Hindlimb muscle (tissue), 1 donor: ENCODE data around the gene CAPZA1. TPM values are rescaled to one million over a fixed set of nuclear protein-coding genes. Genes with fewer than 3 reads are reported as not detected.
"Not testable (repeated sequence)": the region's sequence is repeated elsewhere in the genome, so short reads cannot be mapped to it uniquely, and the experiment has no call there.

Experiments
- DNase-seq: peaks from one replicate; pipeline ENCODE4 v3.0.0-alpha.2; 2013
- polyA plus RNA-seq: library from polyadenylated mRNA; unstranded; fragments of 120-200 nt; gene quantifications from one replicate; pipeline ENCODE4 v1.2.1, GENCODE V29; 2013; ENCODE audit not compliant: insufficient read length

Gene CAPZA1
- polyA plus RNA-seq, 1 donor, result 67.6 TPM

DNA sequence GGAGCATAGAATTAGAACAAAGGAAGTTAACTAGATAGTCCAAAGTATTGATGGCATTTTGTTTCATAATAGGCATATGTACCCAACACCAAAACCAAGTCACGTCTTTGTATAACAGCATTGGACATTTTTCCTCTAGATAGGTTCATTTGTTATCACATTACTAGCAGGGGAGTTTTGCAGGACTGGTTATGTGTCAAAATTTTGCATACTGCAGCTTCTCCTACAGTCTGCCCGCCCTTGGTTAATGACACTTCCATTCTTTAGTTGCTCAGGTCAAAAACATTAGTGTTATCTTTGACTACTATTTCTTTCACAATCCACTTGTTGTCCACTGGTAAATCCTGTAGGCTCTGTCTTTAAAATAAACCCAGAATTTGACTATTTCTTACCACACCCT is 8.9 kb downstream of the CAPZA1 start:
- no peak for DNase-seq

DNA sequence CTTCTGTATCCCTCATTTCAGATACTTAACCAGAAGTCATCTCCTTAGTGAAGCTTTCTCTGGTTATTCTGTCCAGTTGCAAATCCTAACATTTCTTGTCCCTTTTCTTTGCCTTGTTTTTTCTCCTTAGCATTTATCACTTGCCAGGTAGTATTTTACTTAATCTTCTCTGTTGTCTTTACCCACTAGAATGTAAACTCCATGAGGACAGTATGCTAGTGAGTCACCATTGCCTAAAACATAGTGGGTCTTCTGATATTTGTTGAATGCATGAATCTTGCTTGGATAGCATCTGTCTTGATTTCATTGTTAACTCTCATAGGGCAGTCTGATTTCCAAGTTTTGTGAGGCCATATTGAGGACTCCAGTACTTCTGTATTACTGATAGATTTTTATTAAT is 9.6 kb downstream of the CAPZA1 start:
- DNase-seq, result no peak

DNA sequence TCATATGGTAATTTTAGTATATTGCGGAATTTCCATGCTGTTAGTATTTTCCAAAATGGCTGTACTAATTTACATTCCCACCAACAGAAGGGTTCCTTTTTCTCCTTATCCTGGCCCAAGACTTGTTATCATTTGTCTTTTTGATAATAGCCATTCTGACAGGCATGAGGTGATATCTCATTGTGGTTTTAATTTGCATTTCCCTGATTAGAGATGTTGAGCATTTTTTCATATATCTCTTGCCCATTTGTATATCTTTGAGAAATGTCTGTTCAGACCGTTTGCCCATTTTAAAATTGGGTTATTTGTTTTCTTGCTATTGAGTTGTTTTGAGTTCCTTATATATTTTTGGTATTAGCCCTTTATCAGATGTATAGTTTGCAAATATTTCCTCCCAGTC is 14.0 kb downstream of the CAPZA1 start:
- no peak for DNase-seq

DNA sequence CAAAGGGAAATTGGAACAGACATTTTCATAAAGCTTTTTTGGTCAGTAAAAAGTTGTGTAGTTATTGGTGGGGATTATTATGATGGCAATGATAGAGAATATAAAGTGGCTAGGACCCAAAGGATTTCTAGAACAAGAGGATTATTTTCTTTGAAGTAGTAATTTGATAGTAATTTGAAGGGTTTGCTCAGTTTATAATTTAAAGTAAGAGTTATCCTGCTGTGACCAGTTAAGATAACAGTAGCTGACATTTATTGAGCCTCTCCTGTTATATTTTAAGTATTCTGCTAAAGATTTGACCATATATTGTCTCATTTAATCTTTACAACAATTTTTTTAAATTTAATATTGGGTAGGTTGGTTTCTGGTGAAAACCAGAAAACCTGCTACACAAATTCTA is 14.7 kb downstream of the CAPZA1 start:
- no peak for DNase-seq

DNA sequence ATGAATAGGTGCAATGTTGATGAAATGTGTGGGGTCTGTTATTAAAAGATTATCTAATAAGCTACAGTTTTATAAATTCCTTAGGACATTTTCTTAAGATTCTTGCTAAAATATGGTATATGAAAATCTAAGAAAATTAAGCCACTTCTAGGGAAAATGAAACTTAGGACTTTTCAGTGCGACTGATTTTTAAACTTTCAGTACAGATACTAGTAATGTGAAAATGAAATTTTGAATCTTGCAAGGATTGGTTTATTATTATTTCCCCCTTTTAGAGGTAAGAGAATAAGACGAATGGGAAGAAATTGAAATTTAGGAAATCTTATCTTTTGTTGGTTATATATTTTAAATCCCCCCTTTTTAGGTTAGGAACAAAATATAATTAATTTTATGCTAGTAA is 16.4 kb downstream of the CAPZA1 start:
- no peak for DNase-seq

DNA sequence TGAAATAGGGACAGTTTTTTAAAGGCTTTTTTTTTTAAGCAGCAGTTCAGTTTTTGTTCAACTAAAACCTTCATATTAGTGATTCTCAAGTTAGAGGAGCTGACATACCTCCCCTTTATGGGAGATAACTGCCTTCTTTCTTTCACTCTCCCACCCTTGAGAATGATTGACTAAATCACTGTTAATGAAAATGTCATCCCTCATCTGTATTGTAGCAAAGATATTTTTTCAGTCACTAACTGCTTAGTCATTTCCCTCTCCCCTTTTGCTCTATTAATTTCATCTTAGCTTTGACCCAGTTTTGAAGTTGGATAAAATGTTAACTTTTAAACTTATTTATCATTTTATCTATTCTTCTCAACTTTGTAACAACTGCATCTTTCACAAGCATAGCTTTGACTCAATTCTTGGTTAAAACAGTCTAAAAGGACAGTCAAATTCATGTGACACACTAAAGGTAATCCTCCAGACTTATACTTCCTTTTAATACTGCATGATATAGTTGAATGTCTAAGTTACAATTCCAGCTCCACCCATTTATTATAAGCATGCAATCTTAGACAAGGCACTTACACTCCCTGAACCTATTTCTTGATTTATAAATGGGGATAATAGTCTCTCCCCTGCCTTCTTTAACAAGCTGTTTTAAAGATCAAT is 17.1 kb downstream of the CAPZA1 start:
- DNase-seq, result no peak

DNA sequence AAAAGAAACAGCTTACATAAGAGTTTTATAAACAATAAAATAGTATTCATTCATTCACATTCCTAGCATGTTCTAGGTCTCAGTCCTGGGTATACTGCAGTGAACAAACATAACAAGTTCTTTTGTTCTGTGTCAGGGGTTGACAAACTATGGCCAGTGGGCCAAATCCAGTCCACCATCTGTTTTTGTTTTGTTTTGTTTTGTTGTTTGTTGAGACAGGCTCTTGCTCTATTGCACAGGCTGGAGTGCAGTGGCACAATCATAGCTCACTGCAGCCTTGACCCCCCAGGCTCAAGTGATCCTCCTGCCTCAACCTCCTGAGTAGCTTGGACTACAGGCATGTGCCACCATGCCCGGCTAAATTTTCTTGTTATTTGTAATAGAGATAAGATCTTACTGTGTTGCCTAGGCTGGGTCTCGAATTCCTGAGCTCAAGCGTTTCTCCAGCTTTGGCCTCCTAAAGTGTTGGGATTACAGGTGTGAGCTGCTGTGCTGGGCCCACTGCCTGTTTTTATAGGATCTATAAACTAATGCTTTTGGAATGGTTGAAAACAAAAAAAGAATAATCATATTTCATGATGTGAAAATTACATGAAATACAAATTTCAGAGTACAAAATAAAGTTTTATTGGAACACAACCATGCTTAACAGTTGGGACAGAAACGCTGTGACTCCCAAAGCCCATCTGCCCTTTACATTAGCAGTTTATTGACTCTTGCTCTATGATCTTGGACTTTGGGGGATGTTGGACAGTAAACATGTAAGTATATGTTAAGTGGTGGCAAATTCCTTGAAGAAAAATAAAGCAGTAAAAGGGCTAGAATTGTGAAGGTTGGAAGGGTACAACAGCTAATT is 17.9 kb downstream of the CAPZA1 start:
- DNase-seq, result no peak

DNA sequence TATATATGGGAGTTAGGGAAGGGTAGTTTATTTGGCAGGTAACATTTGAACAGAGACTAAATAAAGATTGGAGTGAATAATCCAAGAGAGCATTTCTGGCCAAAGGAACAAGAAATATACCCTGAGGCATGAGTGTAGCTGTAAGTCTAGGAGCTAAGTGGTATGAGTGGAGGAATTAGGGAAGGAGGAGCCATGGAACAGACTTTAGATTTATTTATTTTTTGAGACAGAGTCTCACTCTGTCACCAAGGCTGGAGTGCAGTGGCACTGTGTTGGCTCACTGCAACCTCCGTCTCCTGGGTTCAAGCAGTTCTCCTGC is 18.4 kb downstream of the CAPZA1 start:
- no peak for DNase-seq

DNA sequence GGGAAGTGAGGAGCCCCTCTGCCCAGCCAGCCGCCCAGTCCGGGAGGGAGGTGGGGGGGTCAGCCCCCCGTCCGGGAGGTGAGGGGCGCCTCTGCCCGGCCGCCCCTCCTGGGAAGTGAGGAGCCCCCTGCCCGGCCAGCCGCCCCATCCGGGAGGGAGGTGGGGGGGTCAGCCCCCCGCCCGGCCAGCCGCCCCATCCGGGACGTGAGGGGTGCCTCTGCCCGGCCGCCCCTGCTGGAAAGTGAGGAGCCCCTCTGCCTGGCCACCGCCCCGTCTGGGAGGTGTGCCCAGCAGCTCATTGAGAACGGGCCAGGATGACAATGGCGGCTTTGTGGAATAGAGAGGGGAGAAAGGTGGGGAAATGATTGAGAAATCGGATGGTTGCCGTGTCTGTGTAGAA is 20.8 kb downstream of the CAPZA1 start:
- DNase-seq, result not testable (repeated sequence)

DNA sequence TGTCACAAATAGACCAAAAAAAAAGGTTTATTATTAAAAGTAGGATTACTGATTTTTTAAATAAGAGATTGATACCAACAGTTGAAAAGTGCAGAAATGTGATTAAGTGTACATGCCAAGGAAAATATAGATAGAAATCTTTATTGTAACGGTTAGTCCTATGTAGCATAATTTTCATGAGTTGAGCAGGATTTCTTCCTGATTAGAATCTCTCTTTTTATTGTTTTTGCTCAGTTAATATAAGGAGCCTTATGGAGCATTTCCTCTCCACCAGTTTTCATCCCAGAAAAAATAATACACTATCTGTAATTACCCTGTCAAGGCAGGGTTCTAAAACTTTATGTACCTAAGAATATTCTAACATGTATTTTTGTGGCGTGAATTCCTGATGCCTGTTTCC is 23.4 kb downstream of the CAPZA1 start:
- DNase-seq, result no peak

DNA sequence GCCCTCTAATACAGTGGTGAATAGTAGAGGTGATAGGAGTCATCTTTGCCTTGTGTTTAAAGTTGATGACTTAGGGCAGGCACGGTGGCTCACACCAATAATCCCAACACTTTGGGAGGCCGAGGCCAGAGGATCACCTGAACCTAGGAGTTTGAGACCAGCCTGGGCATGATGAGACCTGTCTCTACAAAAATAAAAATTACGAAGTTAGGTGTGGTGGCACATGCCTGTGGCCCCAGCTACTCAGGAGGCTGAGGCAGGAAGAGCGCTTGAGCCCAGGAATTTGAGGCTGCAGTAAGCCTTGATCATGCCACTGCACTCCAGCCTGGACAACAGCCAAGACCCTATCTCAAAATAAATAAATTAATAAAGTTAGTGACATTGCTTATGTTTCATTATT is 26.6 kb downstream of the CAPZA1 start:
- no peak for DNase-seq

DNA sequence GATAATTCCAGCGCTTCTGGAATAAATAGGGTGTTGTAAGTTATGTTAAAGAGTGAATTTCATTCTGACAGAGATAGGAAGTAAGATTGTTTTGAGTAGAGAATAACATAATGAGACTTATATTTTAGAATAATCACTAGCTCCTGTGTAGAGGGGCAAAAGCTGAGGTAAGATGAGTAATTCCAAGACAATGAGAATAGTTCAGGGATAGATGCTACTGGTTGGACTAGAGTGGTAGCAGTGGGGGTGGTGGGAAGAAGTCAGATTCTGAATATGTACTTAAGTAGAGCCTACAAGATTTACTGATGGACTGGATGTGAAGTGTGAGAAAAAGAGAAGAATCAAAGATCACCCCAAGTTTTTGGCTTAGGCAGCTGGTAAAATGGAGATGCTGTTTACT is 31.6 kb downstream of the CAPZA1 start:
- no peak for DNase-seq

DNA sequence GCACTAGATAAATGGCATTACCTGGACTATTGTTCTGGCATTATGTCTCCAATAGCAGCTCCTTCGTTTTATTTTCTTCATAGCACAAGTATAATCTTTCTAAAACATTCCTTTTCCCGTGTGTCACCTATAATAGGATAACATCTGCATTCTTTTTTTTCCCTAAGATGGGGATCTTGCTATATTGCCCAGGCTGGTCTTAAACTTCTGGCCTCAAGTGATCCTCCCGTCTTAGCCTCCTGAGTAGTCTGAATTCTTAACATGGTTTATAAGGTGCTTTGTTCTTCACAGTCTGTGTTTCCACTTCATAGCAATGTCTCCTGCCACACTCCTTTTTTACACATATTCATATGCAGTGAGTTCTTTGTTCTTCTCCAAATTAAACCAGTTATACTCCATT is 46.2 kb downstream of the CAPZA1 start:
- no peak for DNase-seq

DNA sequence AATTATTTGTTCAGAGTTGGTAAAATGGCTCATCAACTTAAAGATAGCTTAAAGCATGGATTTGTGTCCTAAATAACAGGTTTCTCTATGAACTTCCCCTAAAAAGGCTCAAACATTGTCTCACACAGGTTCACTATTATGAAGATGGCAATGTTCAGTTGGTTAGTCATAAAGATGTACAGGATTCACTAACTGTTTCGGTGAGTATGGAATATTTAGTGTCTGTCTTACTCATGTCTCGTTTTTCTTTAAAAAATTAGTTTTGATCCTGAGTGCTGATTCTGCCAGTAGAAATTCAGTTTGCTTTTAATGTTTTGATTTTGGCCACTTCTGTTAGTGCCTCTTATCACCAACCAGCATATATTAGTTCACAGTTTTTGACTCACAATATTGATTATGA is 47.3 kb downstream of the CAPZA1 start:
- DNase-seq, result no peak

DNA sequence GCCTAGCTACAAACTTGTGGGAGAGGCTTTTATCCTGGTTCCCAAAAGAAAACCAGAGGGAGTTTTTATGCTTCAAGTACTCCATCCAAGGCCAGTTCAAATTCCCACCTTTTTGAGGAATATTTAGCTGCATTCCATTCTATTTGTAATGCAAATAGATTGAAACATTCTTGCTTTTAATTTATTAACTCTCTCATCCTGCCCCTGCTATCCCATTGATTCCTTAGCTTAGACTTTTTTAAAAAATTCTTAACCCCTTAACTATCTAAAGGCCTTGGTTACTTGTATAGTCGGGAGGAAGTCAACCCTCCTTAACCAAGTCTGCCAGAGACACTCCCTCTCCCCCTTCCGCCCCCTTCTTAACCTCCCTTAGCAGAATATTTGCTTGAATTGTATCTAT is 52.4 kb downstream of the CAPZA1 start:
- no peak for DNase-seq

DNA sequence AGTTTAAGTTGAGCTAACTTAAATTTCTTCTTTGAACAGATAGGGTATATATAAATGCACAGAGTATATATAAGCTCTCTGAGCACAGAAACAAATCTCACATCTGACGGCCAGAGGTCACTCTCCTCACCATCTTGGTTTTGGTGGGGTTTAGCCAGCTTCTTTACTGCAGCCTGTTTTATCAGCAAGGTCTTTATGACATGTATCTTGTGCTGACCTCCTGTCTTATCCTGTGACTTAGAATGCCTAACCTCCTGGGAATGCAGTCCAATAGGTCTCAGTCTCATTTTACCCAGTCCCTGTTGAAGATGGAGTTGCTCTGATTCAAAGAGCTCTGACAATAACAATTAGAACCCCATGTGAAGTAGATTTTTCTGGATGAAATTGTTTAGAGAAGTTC is 53.2 kb downstream of the CAPZA1 start:
- no peak for DNase-seq

DNA sequence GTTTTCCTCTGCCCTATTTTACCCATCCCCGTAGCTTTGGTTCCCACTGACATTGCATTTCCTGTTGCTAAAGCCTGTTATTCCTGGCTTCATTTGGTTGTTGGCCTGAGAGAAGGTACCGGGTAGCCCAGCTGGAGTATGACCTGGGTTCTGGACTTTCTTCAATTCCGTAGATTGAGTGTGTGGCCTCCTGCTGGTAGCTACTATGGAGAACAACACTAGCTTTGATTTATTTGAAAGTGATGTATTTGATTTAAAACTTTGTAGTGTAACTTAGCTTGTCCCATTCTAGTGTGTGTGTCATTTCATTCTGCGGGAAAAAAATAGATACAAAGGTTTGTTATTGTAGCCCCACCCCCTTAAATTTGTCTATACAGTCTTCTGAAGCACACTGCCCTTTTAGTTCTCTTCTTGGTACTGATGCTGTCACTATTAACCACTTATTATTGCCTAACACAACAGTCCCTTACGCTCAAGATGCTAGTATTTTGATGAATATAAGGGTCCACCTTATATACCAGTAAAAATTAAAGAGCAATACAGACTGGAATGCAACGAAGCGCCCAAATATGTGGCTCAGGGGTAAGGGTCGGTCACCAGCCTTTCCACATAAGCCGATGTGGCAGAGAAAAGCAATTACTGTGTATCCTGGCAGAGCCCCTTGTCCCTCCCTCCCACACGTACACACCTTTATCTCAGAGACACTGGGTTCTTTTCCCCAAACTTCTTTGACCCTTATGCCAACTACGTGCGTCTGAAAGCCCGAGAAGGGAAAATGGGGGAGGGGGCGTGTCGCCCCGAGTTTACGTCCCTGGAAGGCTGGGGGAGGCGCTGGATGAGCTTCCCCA is 54.2 kb downstream of the CAPZA1 start:
- peak; percentile 35 for DNase-seq

DNA sequence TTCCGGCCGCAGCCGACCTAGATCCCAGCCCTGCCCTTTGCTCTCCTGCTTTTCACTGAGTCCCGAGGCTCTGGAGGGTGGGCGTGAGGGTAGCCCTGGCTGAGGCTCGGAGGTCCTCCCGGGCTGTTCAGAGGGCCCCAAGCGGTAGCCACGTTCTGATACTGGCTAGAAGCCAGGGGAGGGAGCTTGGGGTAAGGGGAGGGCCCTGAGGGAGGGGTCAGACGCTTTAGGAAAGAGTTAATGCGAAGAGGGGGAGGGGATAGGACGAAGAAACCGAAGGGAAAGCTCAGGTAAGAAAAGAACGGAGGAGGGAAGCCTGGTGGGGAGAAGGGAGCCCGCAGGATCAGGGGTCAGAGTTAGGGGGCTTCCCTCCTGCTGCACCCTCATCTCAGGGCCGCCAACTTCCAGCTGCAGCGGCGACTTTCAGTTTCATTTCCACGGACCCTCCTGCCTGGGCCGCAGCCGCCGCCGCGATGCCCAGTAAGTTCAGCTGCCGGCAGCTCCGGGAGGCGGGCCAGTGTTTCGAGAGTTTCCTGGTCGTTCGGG is 54.9 kb downstream of the CAPZA1 start, which contains the start of gene MOV10:
Gene MOV10 (plus strand): TSS at position 220 of the 546 bp plus-strand sequence. CDS start 254 bp downstream, at position 474.
- peak; percentile 76 for DNase-seq

DNA sequence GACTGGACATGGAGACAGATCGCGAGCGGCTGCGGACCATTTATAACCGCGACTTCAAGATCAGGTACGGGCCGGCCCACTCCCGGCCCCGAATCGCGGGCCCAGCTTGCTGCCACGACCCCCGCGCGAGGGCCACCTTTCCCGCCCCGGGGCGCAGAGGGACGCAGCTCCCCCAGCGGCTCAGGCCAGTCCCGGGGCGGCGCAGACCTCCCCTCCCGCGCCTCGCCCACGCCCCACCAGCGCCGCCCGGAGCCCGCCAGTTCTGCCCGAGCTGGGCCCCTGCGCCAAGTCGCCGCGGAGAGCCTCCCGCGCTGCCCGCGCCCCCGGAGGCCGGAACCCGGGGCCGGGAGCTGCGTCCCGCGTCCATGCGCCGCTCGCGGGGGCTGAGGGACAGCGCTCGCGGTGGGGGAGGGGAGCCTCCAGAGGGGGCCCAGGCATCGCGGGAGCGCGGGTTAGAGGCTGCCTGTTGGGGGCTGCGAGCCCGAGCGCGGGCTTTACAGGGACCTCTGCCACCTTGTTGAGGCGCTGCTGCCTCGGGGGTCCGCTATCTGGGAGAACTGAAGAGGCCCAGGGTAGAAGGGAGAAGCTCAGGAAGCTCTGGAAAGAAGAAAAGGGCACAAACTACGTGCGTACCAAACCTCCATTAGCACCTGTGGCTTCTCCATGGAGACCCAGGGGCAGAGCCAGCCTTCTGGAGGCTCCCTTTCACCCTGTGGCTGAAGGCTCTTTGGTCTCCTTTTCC is 55.5 kb downstream of the CAPZA1 start:
- peak; percentile 66 for DNase-seq

DNA sequence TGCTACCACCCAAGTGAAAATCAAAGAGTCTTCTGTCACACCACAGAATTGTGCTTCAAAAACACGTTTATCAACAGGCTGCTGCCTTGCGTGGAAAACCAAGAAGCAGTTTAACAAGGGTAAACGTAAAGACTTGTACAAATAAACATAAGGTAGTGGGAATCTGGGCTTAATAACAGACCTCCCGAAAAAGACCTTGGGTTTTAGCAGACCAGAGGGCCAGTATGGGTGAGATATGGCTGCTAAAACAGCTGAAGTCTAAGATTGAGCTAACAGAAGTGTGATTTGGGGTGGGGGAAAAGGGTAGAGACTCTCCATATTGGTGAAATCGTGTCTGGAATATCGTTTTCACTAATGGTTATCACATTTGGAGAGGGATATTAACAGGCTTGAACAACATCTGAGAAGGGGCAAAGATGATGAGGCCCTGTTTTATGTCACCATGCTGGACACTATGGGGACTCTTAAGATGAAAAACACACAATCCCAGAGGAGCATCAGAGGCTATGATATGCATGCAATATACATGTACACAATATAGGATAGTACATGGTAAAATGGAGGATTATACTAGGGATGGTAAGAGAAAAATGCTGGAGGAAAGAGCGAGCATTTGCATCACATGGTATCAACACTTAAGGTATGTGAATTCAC is 56.2 kb downstream of the CAPZA1 start:
- DNase-seq, result no peak

DNA sequence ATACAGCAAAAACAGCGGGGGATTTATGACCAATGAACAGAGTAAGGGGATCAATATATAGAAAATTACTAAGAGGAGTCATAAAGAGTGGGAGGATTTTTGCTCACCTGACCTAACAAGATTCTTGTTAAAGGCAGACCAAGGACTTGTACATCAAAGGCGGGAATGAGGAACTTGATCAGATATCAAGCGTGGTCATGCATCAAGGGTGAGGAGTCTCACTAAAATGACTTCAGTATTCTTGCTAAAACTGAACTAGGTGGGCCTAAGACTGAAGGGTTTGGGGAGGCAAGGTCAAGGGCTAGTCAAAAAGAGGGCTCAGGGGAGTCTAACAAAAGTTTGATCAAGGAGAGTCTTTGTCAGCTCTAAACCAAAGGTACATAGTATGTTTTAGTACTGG is 56.9 kb downstream of the CAPZA1 start:
- DNase-seq, result no peak

DNA sequence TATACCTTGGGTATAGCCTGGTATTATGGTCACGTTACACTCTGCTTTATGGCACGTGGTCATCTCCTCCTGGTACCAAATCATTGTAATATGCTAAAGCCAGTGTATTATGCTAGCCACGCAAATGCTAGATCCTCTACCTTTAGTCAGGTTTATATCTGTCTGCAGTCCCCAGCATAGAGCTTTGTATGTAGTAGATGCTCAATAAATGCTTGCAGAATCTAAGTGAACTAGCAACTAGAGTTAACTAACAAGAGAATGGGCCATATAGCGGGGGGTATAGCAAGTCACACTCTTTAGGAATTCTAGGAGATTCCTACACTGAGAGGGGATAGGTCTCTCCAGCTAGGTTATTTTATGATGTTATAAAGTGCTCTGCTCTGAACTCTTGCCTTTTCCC is 57.9 kb downstream of the CAPZA1 start:
- DNase-seq, result no peak
